ENCODE data around the gene ST14.
"Not testable (repeated sequence)": the region's sequence is repeated elsewhere in the genome, so short reads cannot be mapped to it uniquely, and the experiment has no call there.

GRCh38 chr11:130233486-130233885, 73.9 kb downstream of the ST14 start:
- TF ChIP-seq, protein P1, sequence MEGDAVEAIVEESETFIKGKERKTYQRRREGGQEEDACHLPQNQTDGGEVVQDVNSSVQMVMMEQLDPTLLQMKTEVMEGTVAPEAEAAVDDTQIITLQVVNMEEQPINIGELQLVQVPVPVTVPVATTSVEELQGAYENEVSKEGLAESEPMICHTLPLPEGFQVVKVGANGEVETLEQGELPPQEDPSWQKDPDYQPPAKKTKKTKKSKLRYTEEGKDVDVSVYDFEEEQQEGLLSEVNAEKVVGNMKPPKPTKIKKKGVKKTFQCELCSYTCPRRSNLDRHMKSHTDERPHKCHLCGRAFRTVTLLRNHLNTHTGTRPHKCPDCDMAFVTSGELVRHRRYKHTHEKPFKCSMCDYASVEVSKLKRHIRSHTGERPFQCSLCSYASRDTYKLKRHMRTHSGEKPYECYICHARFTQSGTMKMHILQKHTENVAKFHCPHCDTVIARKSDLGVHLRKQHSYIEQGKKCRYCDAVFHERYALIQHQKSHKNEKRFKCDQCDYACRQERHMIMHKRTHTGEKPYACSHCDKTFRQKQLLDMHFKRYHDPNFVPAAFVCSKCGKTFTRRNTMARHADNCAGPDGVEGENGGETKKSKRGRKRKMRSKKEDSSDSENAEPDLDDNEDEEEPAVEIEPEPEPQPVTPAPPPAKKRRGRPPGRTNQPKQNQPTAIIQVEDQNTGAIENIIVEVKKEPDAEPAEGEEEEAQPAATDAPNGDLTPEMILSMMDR (IDR thresholded peaks at IDR 0.05): not testable (repeated sequence)
- TF ChIP-seq CHD2 (IDR thresholded peaks at IDR 0.05; ENCODE audit: low read length, partially characterized antibody); NRF1 (IDR thresholded peaks at IDR 0.05; ENCODE audit: low read depth, low read length); TAF1 (IDR thresholded peaks at IDR 0.05; ENCODE audit: borderline replicate concordance, low read depth, low read length); FOXM1 (IDR thresholded peaks at IDR 0.05; ENCODE audit: low read depth); EZH2phosphoT487 (IDR thresholded peaks at IDR 0.05; ENCODE audit: borderline replicate concordance, low read depth); YY1 (IDR thresholded peaks at IDR 0.05; ENCODE audit: low read depth): not testable (repeated sequence)
- TF ChIP-seq, protein P2, sequence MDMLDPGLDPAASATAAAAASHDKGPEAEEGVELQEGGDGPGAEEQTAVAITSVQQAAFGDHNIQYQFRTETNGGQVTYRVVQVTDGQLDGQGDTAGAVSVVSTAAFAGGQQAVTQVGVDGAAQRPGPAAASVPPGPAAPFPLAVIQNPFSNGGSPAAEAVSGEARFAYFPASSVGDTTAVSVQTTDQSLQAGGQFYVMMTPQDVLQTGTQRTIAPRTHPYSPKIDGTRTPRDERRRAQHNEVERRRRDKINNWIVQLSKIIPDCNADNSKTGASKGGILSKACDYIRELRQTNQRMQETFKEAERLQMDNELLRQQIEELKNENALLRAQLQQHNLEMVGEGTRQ (IDR thresholded peaks at IDR 0.05; ENCODE audit: borderline replicate concordance, low read depth, low read length): not testable (repeated sequence)
- TF ChIP-seq, protein P3, sequence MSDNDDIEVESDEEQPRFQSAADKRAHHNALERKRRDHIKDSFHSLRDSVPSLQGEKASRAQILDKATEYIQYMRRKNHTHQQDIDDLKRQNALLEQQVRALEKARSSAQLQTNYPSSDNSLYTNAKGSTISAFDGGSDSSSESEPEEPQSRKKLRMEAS (IDR thresholded peaks at IDR 0.05; ENCODE audit: low read depth): not testable (repeated sequence)

Measured in SK-N-SH (cell line).